Neural progenitor cell (in vitro differentiated cells): ENCODE measurements around the gene SULT1A2. TPM values are rescaled to one million over a fixed set of nuclear protein-coding genes. Genes with fewer than 3 reads are reported as not detected.
"Not testable (repeated sequence)": the region's sequence is repeated elsewhere in the genome, so short reads cannot be mapped to it uniquely, and the experiment has no call there.

Experiments
- DNase-seq: peaks from one replicate; pipeline ENCODE4 v3.0.0-alpha.2; 2016; ENCODE audit warnings: low spot score
- H2AFZ ChIP-seq: fragments of 200-600 bp; sonication (generic); replicated peaks from 2 replicates; pipeline ENCODE4 v1.6.1; 2016; ENCODE audit warnings: antibody characterized with exemption
- H3F3A ChIP-seq: fragments of 200-600 bp; sonication (generic); 2 replicates; pipeline ENCODE4 v1.6.1; 2016; ENCODE audit warnings: antibody characterized with exemption, low read depth
- H3K27ac ChIP-seq: fragments of 200-600 bp; sonication (generic); 2 replicates; pipeline ENCODE4 v1.5.1; 2016; ENCODE audit warnings: mild to moderate bottlenecking
- H3K27me3 ChIP-seq: fragments of 200-600 bp; sonication (generic); 2 replicates; pipeline ENCODE4 v1.6.1; 2016; ENCODE audit warnings: mild to moderate bottlenecking, moderate library complexity
- H3K36me3 ChIP-seq: fragments of 200-600 bp; sonication (generic); 2 replicates; pipeline ENCODE4 v1.5.1; 2016
- H3K4me1 ChIP-seq: fragments of 200-600 bp; sonication (generic); 2 replicates; pipeline ENCODE4 v1.6.1; 2016; ENCODE audit warnings: mixed run types
- H3K4me2 ChIP-seq: fragments of 200-600 bp; sonication (generic); 2 replicates; pipeline ENCODE4 v1.6.1; 2016
- H3K4me3 ChIP-seq: fragments of 200-600 bp; sonication (generic); 2 replicates; pipeline ENCODE4 v1.5.1; 2016
- H3K79me2 ChIP-seq: fragments of 200-600 bp; sonication (generic); 2 replicates; pipeline ENCODE4 v1.6.1; 2016; ENCODE audit warnings: low read depth
- H3K9ac ChIP-seq: fragments of 200-600 bp; sonication (generic); 2 replicates; pipeline ENCODE4 v1.6.1; 2016
- H3K9me3 ChIP-seq: fragments of 200-600 bp; sonication (generic); 2 replicates; pipeline ENCODE4 v1.5.1; 2016; ENCODE audit warnings: low read depth
- H4K20me1 ChIP-seq: fragments of 200-600 bp; sonication (generic); 2 replicates; pipeline ENCODE4 v1.6.1; 2016; ENCODE audit warnings: low read depth
- H3K27ac Mint-ChIP-seq: 3 replicates; pipeline ENCODE4 v1.8.0; 2021; ENCODE audit warnings: mixed read lengths
- H3K27me3 Mint-ChIP-seq: 2 replicates; pipeline ENCODE4 v1.8.0; 2022; ENCODE audit warnings: low read depth, mild to moderate bottlenecking, inconsistent platforms, moderate library complexity, mixed read lengths; ENCODE audit not compliant: insufficient read depth
- H3K36me3 Mint-ChIP-seq: 3 replicates; pipeline ENCODE4 v1.8.0; 2021; ENCODE audit warnings: mixed read lengths
- H3K4me1 Mint-ChIP-seq: 3 replicates; pipeline ENCODE4 v1.8.0; 2021; ENCODE audit warnings: mixed read lengths
- H3K4me3 Mint-ChIP-seq: 3 replicates; pipeline ENCODE4 v1.8.0; 2021; ENCODE audit warnings: mild to moderate bottlenecking, moderate library complexity, mixed read lengths
- H3K9me3 Mint-ChIP-seq: 3 replicates; pipeline ENCODE4 v1.8.0; 2020; ENCODE audit warnings: mixed read lengths
- CTCF ChIP-seq: fragments of 200-600 bp; sonication (generic); IDR thresholded peaks from 2 replicates; pipeline ENCODE4 v1.5.1; 2017; ENCODE audit warnings: antibody characterized with exemption, mild to moderate bottlenecking
- EZH2 ChIP-seq: fragments of 200-600 bp; sonication (generic); IDR thresholded peaks from 2 replicates; pipeline ENCODE4 v1.6.1; 2017; ENCODE audit warnings: antibody characterized with exemption, mild to moderate bottlenecking, moderate library complexity
- EZH2phosphoT487 ChIP-seq: fragments of 200-600 bp; sonication (generic); IDR thresholded peaks from 2 replicates; pipeline ENCODE4 v1.6.1; 2017; ENCODE audit warnings: antibody characterized with exemption
- total RNA-seq: library from RNA; depleted of rRNA; stranded (reverse); fragments of >200 nt; gene quantifications from 2 replicates; pipeline ENCODE4 v1.2.3, GENCODE V29; 2015; ENCODE audit warnings: low replicate concordance

SULT1A2 gene
- total RNA-seq, 1 donor from 2014 or later, result not detected

DNA sequence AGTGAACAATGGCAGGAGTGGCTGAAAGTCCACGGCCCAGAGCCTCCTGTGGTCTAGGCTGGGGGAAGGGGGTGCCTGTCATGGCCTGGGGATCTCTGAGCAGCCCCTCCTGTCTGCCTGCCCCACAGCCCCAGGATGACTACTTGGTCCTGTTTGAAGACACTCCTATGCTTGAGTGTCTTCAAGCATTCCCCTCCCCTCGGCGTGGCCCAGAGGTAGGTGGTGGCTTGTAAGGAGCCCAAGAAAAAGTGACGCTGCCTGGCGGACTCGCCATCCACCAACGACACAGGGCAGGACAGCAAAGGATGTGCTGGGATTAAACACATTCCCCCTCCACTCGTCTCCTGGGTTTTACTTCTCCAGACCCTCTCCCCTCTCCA lies 7.3 kb upstream of the SULT1A2 start:
- Histone ChIP-seq H3K9ac (no peak overlapping the region), H3K79me2 (no peaks in the 10 kb centered on the region), H2AFZ (no peak overlapping the region), H4K20me1 (no peaks in the 10 kb centered on the region), H3K27ac (no peak overlapping the region), H3K36me3 (no peaks in the 10 kb centered on the region), H3K4me3 (no peak overlapping the region), H3F3A (no peaks in the 10 kb centered on the region), H3K4me1 (no peaks in the 10 kb centered on the region), H3K9me3 (no peaks in the 10 kb centered on the region), H3K4me2 (no peak overlapping the region), H3K27me3 (peaks cover 4% of the 10 kb centered on the region)
- Mint-ChIP-seq H3K36me3 (no peaks in the 10 kb centered on the region), H3K27ac (no peak overlapping the region), H3K27me3 (peaks cover 5% of the 10 kb centered on the region), H3K4me3 (no peak overlapping the region), H3K4me1 (no peaks in the 10 kb centered on the region), H3K9me3 (no peaks in the 10 kb centered on the region)
- no peak for TF ChIP-seq EZH2phosphoT487
- TF ChIP-seq EZH2, result no peak
- TF ChIP-seq CTCF, result no peak
- no peak for DNase-seq

DNA sequence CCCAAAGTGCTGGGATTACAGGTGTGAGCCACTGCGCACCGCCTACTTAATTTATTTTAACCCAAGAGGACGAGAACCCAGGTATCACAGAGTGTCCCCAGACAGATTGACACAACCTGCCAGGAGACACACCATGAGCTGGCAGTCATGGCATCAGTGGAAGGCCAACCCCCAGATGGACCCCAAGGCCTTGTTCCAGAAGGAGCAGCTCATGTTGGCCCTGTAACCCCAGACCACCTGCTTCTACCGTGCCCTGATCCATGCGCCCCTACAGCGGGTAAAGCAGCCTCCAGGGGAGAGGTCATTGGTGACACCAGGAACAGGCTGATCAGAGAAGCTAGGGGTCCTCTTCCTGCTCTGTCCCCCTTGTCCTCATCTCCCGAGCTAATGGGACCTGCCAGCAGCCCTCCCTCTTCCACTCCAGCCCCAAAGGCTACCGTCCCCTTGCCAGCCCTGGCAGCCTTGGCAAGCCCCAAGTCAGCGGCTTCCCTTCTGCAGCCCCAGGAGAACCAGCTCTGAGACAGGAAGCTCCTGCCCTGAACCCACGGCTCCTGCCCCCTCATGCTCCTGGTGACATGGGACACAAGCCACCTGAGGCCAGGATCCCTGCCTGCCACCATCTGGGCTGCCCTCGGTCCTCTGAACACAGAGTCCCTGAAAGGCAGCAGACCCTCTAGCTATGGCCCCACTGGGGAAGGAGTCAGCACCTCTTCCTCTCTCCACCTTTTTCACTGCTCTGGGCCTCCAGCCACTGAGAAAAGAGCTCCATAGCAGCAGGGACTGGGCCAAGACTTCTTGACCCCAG lies 6.7 kb upstream of the SULT1A2 start:
- no peak for DNase-seq
- Mint-ChIP-seq H3K4me1 (no peaks in the 10 kb centered on the region), H3K9me3 (no peaks in the 10 kb centered on the region), H3K27ac (no peak overlapping the region), H3K27me3 (peaks cover 5% of the 10 kb centered on the region), H3K36me3 (no peaks in the 10 kb centered on the region), H3K4me3 (no peak overlapping the region)
- Histone ChIP-seq H2AFZ (no peak overlapping the region), H3K27ac (no peak overlapping the region), H3K4me2 (no peak overlapping the region), H3K4me3 (no peak overlapping the region), H3K27me3 (peaks cover 4% of the 10 kb centered on the region), H3K9me3 (no peaks in the 10 kb centered on the region), H3K36me3 (no peaks in the 10 kb centered on the region), H4K20me1 (no peaks in the 10 kb centered on the region), H3K9ac (no peak overlapping the region), H3K79me2 (no peaks in the 10 kb centered on the region), H3K4me1 (no peaks in the 10 kb centered on the region), H3F3A (no peaks in the 10 kb centered on the region)
- TF ChIP-seq EZH2 (no peak), CTCF (no peak), EZH2phosphoT487 (no peak)

GRCh38 chr16:28602529-28602928 lies 5.7 kb upstream of the SULT1A2 start:
- Histone ChIP-seq H2AFZ (no peak overlapping the region), H3F3A (no peaks in the 10 kb centered on the region), H3K27ac (no peak overlapping the region), H3K4me3 (no peak overlapping the region), H3K4me1 (peaks cover 3% of the 10 kb centered on the region), H4K20me1 (no peaks in the 10 kb centered on the region), H3K27me3 (peaks cover 4% of the 10 kb centered on the region), H3K9me3 (no peaks in the 10 kb centered on the region), H3K36me3 (no peaks in the 10 kb centered on the region), H3K9ac (no peak overlapping the region), H3K79me2 (no peaks in the 10 kb centered on the region), H3K4me2 (no peak overlapping the region)
- peaks cover 5% of the 10 kb centered on the region for H3K27me3 Mint-ChIP-seq
- no peak overlapping the region for H3K4me3 Mint-ChIP-seq
- peak overlapping the region; percentile 38 for H3K27ac Mint-ChIP-seq
- no peaks in the 10 kb centered on the region for H3K36me3 Mint-ChIP-seq
- no peaks in the 10 kb centered on the region for H3K9me3 Mint-ChIP-seq
- TF ChIP-seq EZH2 (no peak), CTCF (no peak), EZH2phosphoT487 (no peak)
- no peak for DNase-seq
- H3K4me1 Mint-ChIP-seq, result peaks cover 7% of the 10 kb centered on the region

DNA sequence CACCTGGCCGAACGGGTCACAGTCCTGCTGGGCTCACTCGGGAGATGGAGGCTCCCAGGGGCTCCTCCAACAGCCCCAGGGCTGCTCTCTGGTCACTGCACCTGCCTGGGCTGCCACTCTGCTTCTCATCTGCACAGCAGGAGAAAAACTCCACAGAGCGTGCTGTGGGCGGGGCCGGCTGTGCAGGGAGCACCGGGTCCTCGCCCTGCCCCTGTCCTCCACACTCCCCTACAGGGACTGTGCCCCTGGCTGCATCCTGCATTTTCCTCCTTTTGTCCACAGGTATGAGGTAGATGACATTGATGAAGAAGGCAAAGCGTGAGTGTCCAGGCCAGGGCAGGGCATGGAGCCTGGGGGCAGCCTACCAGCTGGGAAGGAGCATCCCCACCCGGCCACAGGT lies 5.2 kb upstream of the SULT1A2 start:
- not testable (repeated sequence) for H3K27me3 Mint-ChIP-seq, H3K9ac ChIP-seq, H3K36me3 ChIP-seq, H3K4me1 ChIP-seq, DNase-seq, H4K20me1 ChIP-seq, H3K9me3 Mint-ChIP-seq, H3K4me2 ChIP-seq, H3F3A ChIP-seq, H3K27me3 ChIP-seq, H3K4me3 Mint-ChIP-seq, H3K27ac ChIP-seq, H3K36me3 Mint-ChIP-seq, H3K27ac Mint-ChIP-seq, H2AFZ ChIP-seq, H3K4me3 ChIP-seq, H3K79me2 ChIP-seq, H3K9me3 ChIP-seq
- H3K4me1 Mint-ChIP-seq, result peaks cover 12% of the 10 kb centered on the region

DNA sequence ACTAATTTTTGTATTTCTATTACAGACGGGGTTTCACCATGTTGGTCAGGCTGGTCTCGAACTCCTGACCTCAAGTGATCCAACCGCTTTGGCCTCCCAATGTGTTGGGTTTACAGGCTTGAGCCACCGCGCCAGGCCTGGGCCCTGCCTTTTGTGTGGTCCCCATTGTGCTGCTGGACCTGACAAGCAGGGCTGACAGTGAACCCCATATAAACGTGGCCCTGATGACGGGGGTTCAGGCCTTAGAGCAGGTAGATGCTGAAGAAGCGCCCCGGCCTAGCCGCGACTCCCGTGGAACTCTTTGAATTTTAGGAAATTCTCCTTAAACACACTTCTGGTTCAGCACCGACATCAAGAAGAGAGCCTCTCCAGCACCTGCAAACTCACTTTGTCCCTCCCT lies 4.7 kb upstream of the SULT1A2 start:
- H3K9me3 ChIP-seq, H3K4me2 ChIP-seq, H3K36me3 Mint-ChIP-seq, H4K20me1 ChIP-seq, H3K9me3 Mint-ChIP-seq, H2AFZ ChIP-seq, DNase-seq, H3F3A ChIP-seq, H3K9ac ChIP-seq, H3K36me3 ChIP-seq, H3K27me3 ChIP-seq, H3K27ac Mint-ChIP-seq, H3K4me3 Mint-ChIP-seq, H3K4me3 ChIP-seq, H3K79me2 ChIP-seq, H3K27ac ChIP-seq: not testable (repeated sequence)
- H3K4me1 ChIP-seq, result peaks cover 12% of the 10 kb centered on the region
- Mint-ChIP-seq H3K4me1 (peaks cover 16% of the 10 kb centered on the region), H3K27me3 (peaks cover 11% of the 10 kb centered on the region)

- H3K27ac ChIP-seq, H3K27me3 ChIP-seq, H3K9me3 ChIP-seq, H3F3A ChIP-seq, H2AFZ ChIP-seq, H3K79me2 ChIP-seq, H4K20me1 ChIP-seq, H3K36me3 ChIP-seq, H3K9me3 Mint-ChIP-seq, H3K27ac Mint-ChIP-seq, H3K4me3 Mint-ChIP-seq, H3K9ac ChIP-seq, DNase-seq, H3K4me3 ChIP-seq, H3K4me2 ChIP-seq, H3K36me3 Mint-ChIP-seq: not testable (repeated sequence)
- H3K4me1 Mint-ChIP-seq, result peaks cover 19% of the 10 kb centered on the region
- peaks cover 13% of the 10 kb centered on the region for H3K27me3 Mint-ChIP-seq
- peaks cover 12% of the 10 kb centered on the region for H3K4me1 ChIP-seq
Measured at GRCh38 chr16:28600965-28601364, 4.1 kb upstream of the SULT1A2 start.
